ENCODE measurements around the gene CRAT. TPM values are rescaled to one million over a fixed set of nuclear protein-coding genes. Genes with fewer than 3 reads are reported as not detected.
A peak's percentile ranks its signal among the peaks of the same experiment; 100 is the strongest.
"Not testable (repeated sequence)": the region's sequence is repeated elsewhere in the genome, so short reads cannot be mapped to it uniquely, and the experiment has no call there.

Gene CRAT
- total RNA-seq, 1 donor from 2014 or later, result 13.7 TPM

DNA sequence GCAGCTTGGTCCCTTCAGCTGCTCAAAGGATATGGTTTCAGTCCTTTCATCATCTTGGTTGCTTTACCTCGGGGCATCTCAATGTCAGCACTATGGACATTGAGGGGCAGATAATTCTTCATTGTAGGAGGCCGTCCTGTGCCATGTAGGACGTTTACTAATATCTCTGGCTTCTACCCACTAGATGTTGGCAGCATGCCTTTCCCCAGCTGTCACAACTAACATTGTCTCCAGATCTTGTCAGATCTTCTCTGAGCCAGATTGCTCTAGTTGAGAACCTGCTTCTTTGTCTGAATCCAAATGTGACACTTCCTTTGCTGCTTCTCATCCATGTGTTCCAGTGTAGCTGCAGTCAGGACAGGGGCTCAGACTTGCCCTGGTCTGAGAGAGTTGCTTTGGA lies 10.9 kb upstream of the CRAT start:
- Histone ChIP-seq H3K36me3 (ENCODE audit: control insufficient read depth, insufficient read depth, low read length) (peaks cover 8% of the 10 kb centered on the region), H3K27me3 (ENCODE audit: control insufficient read depth, insufficient read depth, low read length) (no peaks in the 10 kb centered on the region), H3K4me3 (ENCODE audit: low read depth, low read length) (no peak overlapping the region)
- no peak for TF ChIP-seq CTCF (IDR thresholded peaks at IDR 0.05; ENCODE audit: insufficient read depth, low read length, severe bottlenecking)
- FAIRE-seq, result no peak
- no peak for DNase-seq (ENCODE audit: low read depth)

DNA sequence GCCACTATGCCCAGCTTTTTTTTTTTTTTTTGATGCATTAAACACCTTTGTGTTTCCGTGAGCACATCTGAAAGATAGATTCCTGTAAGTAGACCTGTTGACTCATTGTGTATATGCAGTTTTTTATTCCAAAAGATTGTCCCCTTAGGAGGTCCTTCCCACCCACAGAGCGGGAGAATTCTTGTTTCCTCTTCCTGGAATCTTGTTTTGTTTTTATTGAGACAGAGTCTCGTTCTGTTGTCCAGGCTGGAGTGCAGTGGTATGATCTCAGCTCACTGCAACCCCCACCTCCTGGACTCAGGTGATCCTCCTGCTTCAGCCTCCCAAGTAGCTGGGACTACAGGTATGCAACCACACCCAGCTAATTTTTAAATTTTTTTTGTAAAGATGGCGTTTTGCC lies 8.2 kb upstream of the CRAT start:
- DNase-seq (ENCODE audit: low read depth), result no peak
- no peak for FAIRE-seq
- Histone ChIP-seq H3K27me3 (ENCODE audit: control insufficient read depth, insufficient read depth, low read length) (no peaks in the 10 kb centered on the region), H3K36me3 (ENCODE audit: control insufficient read depth, insufficient read depth, low read length) (peaks cover 6% of the 10 kb centered on the region), H3K4me3 (ENCODE audit: low read depth, low read length) (no peak overlapping the region)
- TF ChIP-seq CTCF (IDR thresholded peaks at IDR 0.05; ENCODE audit: insufficient read depth, low read length, severe bottlenecking), result no peak

- DNase-seq (ENCODE audit: low read depth), result no peak
- TF ChIP-seq CTCF (IDR thresholded peaks at IDR 0.05; ENCODE audit: insufficient read depth, low read length, severe bottlenecking), result no peak
- H3K27me3 ChIP-seq (ENCODE audit: control insufficient read depth, insufficient read depth, low read length), result no peaks in the 10 kb centered on the region
- no peak overlapping the region for H3K4me3 ChIP-seq (ENCODE audit: low read depth, low read length)
- H3K36me3 ChIP-seq (ENCODE audit: control insufficient read depth, insufficient read depth, low read length), result no peaks in the 10 kb centered on the region
- no peak for FAIRE-seq
Observed at GRCh38 chr9:129113645-129114304, 3.2 kb upstream of the CRAT start.

GRCh38 chr9:129112526-129112925 lies 1.9 kb upstream of the CRAT start:
- not testable (repeated sequence) for H3K36me3 ChIP-seq (ENCODE audit: control insufficient read depth, insufficient read depth, low read length); H3K27me3 ChIP-seq (ENCODE audit: control insufficient read depth, insufficient read depth, low read length); FAIRE-seq; DNase-seq (ENCODE audit: low read depth)
- H3K4me3 ChIP-seq (ENCODE audit: low read depth, low read length), result peak overlapping the region; percentile 95

DNA sequence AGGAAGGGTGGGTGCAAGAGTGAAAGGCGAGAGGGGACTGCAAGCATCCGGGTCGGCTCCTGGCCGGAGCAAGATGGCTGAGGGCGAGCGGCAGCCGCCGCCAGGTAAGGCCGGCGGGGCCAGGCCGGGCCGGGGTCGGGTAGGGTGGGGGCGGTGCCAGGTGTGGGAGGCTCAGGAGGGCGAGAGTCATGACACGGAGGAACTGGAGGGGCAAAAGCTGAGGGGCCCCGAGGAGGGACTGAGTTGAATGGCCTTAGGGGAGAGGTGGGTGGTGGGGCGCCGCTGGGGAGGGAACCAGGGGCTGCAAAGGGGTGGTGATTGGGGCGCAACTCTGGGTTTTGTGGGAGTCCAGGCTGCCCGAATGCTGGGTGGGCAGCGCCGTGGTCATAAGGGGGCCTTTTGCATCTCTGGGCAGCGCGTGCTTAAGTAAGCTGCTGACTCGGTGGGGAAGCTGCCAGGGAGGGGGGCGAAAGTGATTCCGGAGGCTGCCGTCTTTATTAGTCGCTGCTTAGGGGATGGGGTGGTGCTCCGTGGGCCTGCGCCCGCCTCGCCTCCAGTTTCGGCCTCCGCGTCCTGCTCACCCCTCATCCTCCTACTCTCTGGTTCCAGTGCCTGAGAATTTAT lies 1.0 kb upstream of the CRAT start:
- DNase-seq (ENCODE audit: low read depth) (no peak), FAIRE-seq (no peak)
- H3K36me3 ChIP-seq (ENCODE audit: control insufficient read depth, insufficient read depth, low read length), result peaks cover 2% of the 10 kb centered on the region
- no peaks in the 10 kb centered on the region for H3K27me3 ChIP-seq (ENCODE audit: control insufficient read depth, insufficient read depth, low read length)
- H3K4me3 ChIP-seq (ENCODE audit: low read depth, low read length), result peak overlapping the region; percentile 95
- TF ChIP-seq CTCF (IDR thresholded peaks at IDR 0.05; ENCODE audit: insufficient read depth, low read length, severe bottlenecking), result no peak

GRCh38 chr9:129109952-129110739 lies 447 bp downstream of the CRAT start:
- FAIRE-seq, result no peak
- Histone ChIP-seq H3K36me3 (ENCODE audit: control insufficient read depth, insufficient read depth, low read length) (peaks cover 2% of the 10 kb centered on the region), H3K27me3 (ENCODE audit: control insufficient read depth, insufficient read depth, low read length) (no peaks in the 10 kb centered on the region), H3K4me3 (ENCODE audit: low read depth, low read length) (peak overlapping the region; percentile 95)
- TF ChIP-seq CTCF (IDR thresholded peaks at IDR 0.05; ENCODE audit: insufficient read depth, low read length, severe bottlenecking), result no peak
- DNase-seq (ENCODE audit: low read depth), result no peak
